Ascending aorta (tissue), 2 donors: ENCODE results near the gene NFIA. TPM values are rescaled to one million over a fixed set of nuclear protein-coding genes. Genes with fewer than 3 reads are reported as not detected.

Experiments used
- DNase-seq, 2 donors: peaks; one replicate each; pipeline ENCODE4 v3.0.0-alpha.2; 2019; ENCODE audit warnings: low spot score in 2 of 2
- H3K27ac ChIP-seq, 2 donors: fragments of 200-600 bp; sonication (generic); one replicate each; pipeline ENCODE4 v1.5.1; 2016 to 2017; ENCODE audit warnings: mild to moderate bottlenecking in 1 of 2
- H3K27me3 ChIP-seq: fragments of 200-600 bp; sonication (generic); one replicate; pipeline ENCODE4 v1.5.1; 2017
- H3K36me3 ChIP-seq, 2 donors: fragments of 200-600 bp; sonication (generic); one replicate each; pipeline ENCODE4 v1.5.1; 2016
- H3K4me1 ChIP-seq, 2 donors: fragments of 200-600 bp; sonication (generic); one replicate each; pipeline ENCODE4 v1.5.1; 2016 to 2017; ENCODE audit warnings: mild to moderate bottlenecking in 1 of 2
- H3K4me3 ChIP-seq, 2 donors: fragments of 200-600 bp; sonication (generic); one replicate each; pipeline ENCODE4 v1.5.1; 2016 to 2017; ENCODE audit warnings: mild to moderate bottlenecking in 1 of 2
- H3K9me3 ChIP-seq, 2 donors: fragments of 200-600 bp; sonication (generic); one replicate each; pipeline ENCODE4 v1.5.1; 2016
- intact Hi-C: fragments of 100-400 bp; cut with DNase I; formaldehyde crosslinking; loops from one replicate; pipeline ENCODE4 v1.15.1; 2023
- total RNA-seq: library from RNA; depleted of rRNA; stranded (reverse); fragments of >200 nt; gene quantifications from one replicate; pipeline ENCODE4 v1.1.0, GENCODE V29; 2016
- TF ChIP-seq, protein P1 (sequence below), 3 experiments: fragments of 200-600 bp in 2 of 3; fragments of 450-650 bp in 1 of 3; sonication (generic) in 2 of 3; IDR thresholded peaks; one replicate each; pipeline ENCODE4 v1.5.1; 2016 to 2019; ENCODE audit warnings: antibody characterized with exemption in 3 of 3, mild to moderate bottlenecking in 1 of 3, moderate library complexity in 1 of 3

Gene NFIA
- total RNA-seq, 1 donor from 2014 or later = 52.0 TPM

DNA sequence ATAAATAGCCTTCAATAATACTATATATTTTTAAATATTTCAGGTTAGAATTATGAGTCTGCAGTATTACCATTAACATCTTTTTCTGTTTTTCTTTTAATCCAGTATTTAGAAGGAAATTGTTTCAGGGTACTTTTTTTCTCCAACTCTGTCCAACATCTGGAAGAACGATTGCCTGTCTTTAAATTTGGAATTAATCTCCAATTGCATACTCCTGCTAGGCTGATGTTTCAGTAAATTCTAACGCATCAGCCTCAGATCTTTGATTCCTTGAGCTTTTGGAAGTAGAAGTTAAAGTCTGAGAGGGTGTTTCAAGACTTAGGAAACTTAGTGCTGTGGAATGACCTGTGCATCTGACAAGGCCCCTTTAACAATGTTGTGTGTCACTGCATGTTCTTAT lies 20.3 kb downstream of the NFIA start:
- intact Hi-C loops = no loop called here
- TF ChIP-seq, protein P1, sequence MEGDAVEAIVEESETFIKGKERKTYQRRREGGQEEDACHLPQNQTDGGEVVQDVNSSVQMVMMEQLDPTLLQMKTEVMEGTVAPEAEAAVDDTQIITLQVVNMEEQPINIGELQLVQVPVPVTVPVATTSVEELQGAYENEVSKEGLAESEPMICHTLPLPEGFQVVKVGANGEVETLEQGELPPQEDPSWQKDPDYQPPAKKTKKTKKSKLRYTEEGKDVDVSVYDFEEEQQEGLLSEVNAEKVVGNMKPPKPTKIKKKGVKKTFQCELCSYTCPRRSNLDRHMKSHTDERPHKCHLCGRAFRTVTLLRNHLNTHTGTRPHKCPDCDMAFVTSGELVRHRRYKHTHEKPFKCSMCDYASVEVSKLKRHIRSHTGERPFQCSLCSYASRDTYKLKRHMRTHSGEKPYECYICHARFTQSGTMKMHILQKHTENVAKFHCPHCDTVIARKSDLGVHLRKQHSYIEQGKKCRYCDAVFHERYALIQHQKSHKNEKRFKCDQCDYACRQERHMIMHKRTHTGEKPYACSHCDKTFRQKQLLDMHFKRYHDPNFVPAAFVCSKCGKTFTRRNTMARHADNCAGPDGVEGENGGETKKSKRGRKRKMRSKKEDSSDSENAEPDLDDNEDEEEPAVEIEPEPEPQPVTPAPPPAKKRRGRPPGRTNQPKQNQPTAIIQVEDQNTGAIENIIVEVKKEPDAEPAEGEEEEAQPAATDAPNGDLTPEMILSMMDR (IDR thresholded peaks at IDR 0.05) = no peak
- H3K4me1 ChIP-seq = peaks cover 0 to 28% of the 10 kb centered on the region in 2 donors

DNA sequence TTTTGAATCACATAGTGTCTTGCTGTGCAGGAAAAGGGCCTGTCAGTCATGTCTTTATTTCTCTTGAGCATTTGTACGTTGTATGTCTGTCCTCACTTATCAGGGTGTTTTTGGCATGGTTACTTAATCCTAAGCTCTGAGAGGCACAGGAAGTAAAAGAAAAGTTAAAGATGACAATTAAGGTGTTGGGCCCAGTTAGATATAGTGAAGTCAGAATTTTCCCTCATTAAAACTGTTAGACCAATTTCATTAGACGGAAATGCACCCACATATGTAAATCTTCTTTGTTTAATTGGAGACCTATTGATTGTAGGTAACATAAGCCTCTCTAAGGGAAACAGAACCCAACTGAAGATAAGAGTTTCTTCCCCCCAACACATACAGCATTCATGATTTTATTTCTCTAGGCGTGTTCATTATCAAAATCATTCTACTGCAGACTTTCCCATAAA lies 21.9 kb downstream of the NFIA start:
- Histone ChIP-seq H3K36me3 (no peaks in the 10 kb centered on the region), H3K4me3 (peak overlapping the region in 1 of 2 donors; percentile 3), H3K27ac (peak overlapping the region; percentile 51 to 68), H3K4me1 (peaks cover 0 to 28% of the 10 kb centered on the region in 2 donors), H3K9me3 (peaks cover 0 to 6% of the 10 kb centered on the region in 2 donors), H3K27me3 (no peaks in the 10 kb centered on the region)
- intact Hi-C loops = no loop called here
- TF ChIP-seq, protein P1 (IDR thresholded peaks at IDR 0.05) = no peak
- DNase-seq = no peak

More for the DNA sequence above, 20.3 kb downstream of the NFIA start:
- peak overlapping the region; percentile 5 for H3K4me3 ChIP-seq
- DNase-seq = no peak
- H3K36me3 ChIP-seq = no peaks in the 10 kb centered on the region
- H3K27ac ChIP-seq = peak overlapping the region; percentile 51 to 68
- H3K9me3 ChIP-seq = peaks cover 0 to 2% of the 10 kb centered on the region in 2 donors
- no peaks in the 10 kb centered on the region for H3K27me3 ChIP-seq

DNA sequence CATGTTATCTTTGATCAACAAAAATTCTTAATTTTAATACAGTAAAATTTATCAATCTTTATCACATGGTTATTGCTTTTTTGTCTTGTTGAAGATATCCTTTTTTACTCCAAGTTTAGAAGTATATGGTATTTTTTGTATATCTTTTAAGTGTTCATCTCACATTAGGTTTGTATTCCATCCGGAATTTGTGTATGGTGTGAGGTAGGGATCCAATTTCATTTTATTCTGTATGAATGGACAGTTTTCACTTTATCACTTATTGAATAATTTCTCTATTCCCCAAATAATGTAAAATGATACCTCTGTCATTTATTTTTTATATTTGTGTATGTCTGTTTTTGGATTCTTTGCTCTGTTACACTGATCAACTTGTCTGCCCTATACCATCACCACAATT lies 25.3 kb downstream of the NFIA start:
- TF ChIP-seq, protein P1 (IDR thresholded peaks at IDR 0.05) = no peak
- Histone ChIP-seq H3K27ac (no peak overlapping the region), H3K9me3 (peaks cover 0 to 6% of the 10 kb centered on the region in 2 donors), H3K4me3 (no peak overlapping the region), H3K4me1 (peaks cover 4 to 27% of the 10 kb centered on the region in 2 donors), H3K27me3 (no peaks in the 10 kb centered on the region), H3K36me3 (no peaks in the 10 kb centered on the region)
- intact Hi-C loops = no loop called here
- no peak for DNase-seq

DNA sequence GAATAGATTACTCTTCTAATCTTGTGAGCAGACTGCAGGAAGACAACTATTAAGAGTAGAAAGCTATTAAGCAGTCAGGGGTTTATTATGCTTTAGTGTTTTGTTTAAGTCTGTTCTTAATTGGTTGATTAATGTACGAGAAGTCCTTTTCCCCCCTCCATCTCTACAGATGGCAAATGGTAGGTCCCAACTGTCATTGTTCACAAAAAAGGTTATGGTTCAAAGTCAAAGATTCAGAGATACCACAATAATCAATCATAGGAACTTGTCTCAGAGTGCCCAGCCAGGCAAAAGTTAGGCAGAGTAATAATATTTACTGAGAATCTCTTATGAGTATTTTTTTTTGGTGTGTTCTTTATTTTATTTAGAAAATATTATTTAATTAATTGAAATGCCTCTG lies 26.8 kb downstream of the NFIA start:
- no peak for DNase-seq
- no peak overlapping the region for H3K27ac ChIP-seq
- TF ChIP-seq, protein P1 (IDR thresholded peaks at IDR 0.05) = no peak
- H3K4me1 ChIP-seq = peaks cover 4 to 16% of the 10 kb centered on the region in 2 donors
- H3K4me3 ChIP-seq = no peak overlapping the region
- H3K27me3 ChIP-seq = no peaks in the 10 kb centered on the region
- peaks cover 0 to 6% of the 10 kb centered on the region in 2 donors for H3K9me3 ChIP-seq
- intact Hi-C loops = no loop called here
- no peaks in the 10 kb centered on the region for H3K36me3 ChIP-seq

DNA sequence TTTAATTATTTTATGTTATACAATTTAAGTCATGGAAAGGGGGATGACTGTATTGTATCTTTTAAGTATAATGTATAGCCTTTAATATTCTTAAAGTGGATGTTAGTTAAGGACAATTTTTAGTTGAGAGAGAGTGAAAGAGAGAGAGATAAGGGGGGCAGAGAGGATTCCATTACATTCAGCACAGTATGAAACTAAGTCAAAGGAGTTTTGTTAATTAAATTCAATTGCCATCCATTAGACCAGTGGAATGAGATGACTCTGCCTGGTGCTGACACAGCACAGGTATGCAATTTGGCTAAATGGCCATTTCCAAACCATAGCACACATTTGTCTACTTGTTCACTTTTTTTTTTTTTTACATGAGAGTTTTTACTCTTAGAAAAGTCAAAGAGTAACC lies 27.5 kb downstream of the NFIA start:
- H3K27me3 ChIP-seq = no peaks in the 10 kb centered on the region
- H3K36me3 ChIP-seq = no peaks in the 10 kb centered on the region
- peaks cover 4 to 15% of the 10 kb centered on the region in 2 donors for H3K4me1 ChIP-seq
- TF ChIP-seq, protein P1 (IDR thresholded peaks at IDR 0.05) = no peak
- intact Hi-C loops = no loop called here
- DNase-seq = no peak
- no peak overlapping the region for H3K4me3 ChIP-seq
- no peak overlapping the region for H3K27ac ChIP-seq
- H3K9me3 ChIP-seq = peaks cover 0 to 6% of the 10 kb centered on the region in 2 donors

DNA sequence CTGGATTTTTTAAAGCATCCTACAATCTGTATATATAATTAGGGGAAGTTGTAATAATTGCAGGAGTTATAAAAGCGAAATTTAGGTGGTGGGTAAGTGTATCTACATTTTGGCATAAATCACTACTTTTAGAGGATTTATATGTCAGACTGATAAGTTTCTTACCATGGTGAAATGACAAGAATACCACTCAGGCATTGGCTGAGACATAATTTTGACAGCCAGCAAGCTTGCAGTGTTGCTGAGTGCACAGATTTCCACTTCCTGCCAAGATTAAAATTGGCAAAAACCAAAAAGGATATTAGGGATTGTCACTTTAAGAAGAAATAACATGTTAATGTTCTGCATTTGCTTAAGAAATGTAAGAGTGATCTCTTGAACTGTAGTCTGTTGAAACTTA lies 28.2 kb downstream of the NFIA start:
- intact Hi-C loops = no loop called here
- no peaks in the 10 kb centered on the region for H3K27me3 ChIP-seq
- H3K9me3 ChIP-seq = peaks cover 0 to 6% of the 10 kb centered on the region in 2 donors
- H3K36me3 ChIP-seq = no peaks in the 10 kb centered on the region
- H3K4me1 ChIP-seq = peaks cover 4 to 20% of the 10 kb centered on the region in 2 donors
- H3K4me3 ChIP-seq = no peak overlapping the region
- no peak for DNase-seq
- peak overlapping the region in 1 of 2 donors; percentile 23 for H3K27ac ChIP-seq
- TF ChIP-seq, protein P1 (IDR thresholded peaks at IDR 0.05) = no peak
